ENCODE results near the gene EXOC3L1.

EXOC3L1 gene

GRCh38 chr16:67228905-67229304 is 39.0 kb upstream of the EXOC3L1 start:
- no peak for DNase-seq (ENCODE audit: low read depth in 1 of 2, low spot score in 1 of 2)
- H3K27ac ChIP-seq (replicated peaks), result no peak overlapping the region
- H3K4me3 ChIP-seq (replicated peaks; ENCODE audit: insufficient read depth, low read length), result no peak overlapping the region
- no peaks in the 10 kb centered on the region for H3K27me3 ChIP-seq (ENCODE audit: insufficient read depth, poor library complexity, severe bottlenecking)
- no peak for TF ChIP-seq SPI1 (IDR thresholded peaks at IDR 0.05; ENCODE audit: borderline replicate concordance, low read depth)
- no peak for TF ChIP-seq GABPA (IDR thresholded peaks at IDR 0.05; ENCODE audit: low read depth)
- no peak for TF ChIP-seq POLR2AphosphoS5 (IDR thresholded peaks at IDR 0.05; ENCODE audit: low read depth)
- TF ChIP-seq REST (IDR thresholded peaks at IDR 0.05; ENCODE audit: insufficient replicate concordance, low read depth), result no peak
- no peak for TF ChIP-seq CTCF (IDR thresholded peaks at IDR 0.05; ENCODE audit: insufficient read depth, low read length)

GRCh38 chr16:67228034-67228785 is 38.3 kb upstream of the EXOC3L1 start:
- H3K4me3 ChIP-seq (replicated peaks; ENCODE audit: insufficient read depth, low read length), result peak overlapping the region; percentile 100
- no peaks in the 10 kb centered on the region for H3K27me3 ChIP-seq (ENCODE audit: insufficient read depth, poor library complexity, severe bottlenecking)
- H3K27ac ChIP-seq (replicated peaks), result no peak overlapping the region
- no peak for DNase-seq (ENCODE audit: low read depth in 1 of 2, low spot score in 1 of 2)
- TF ChIP-seq GABPA (IDR thresholded peaks at IDR 0.05; ENCODE audit: low read depth), result no peak
- no peak for TF ChIP-seq CTCF (IDR thresholded peaks at IDR 0.05; ENCODE audit: insufficient read depth, low read length)
- no peak for TF ChIP-seq SPI1 (IDR thresholded peaks at IDR 0.05; ENCODE audit: borderline replicate concordance, low read depth)
- no peak for TF ChIP-seq POLR2AphosphoS5 (IDR thresholded peaks at IDR 0.05; ENCODE audit: low read depth)
- TF ChIP-seq REST (IDR thresholded peaks at IDR 0.05; ENCODE audit: insufficient replicate concordance, low read depth), result no peak

GRCh38 chr16:67227567-67227921 is 37.6 kb upstream of the EXOC3L1 start:
- DNase-seq (ENCODE audit: low read depth in 1 of 2, low spot score in 1 of 2), result no peak
- Histone ChIP-seq H3K27ac (replicated peaks) (peak overlapping the region; percentile 49), H3K4me3 (replicated peaks; ENCODE audit: insufficient read depth, low read length) (peak overlapping the region; percentile 100)

More at GRCh38 chr16:67227567-67227921, 37.6 kb upstream of the EXOC3L1 start:
- no peaks in the 10 kb centered on the region for H3K27me3 ChIP-seq (ENCODE audit: insufficient read depth, poor library complexity, severe bottlenecking)
- no peak for TF ChIP-seq CTCF (IDR thresholded peaks at IDR 0.05; ENCODE audit: insufficient read depth, low read length)
- TF ChIP-seq POLR2AphosphoS5 (IDR thresholded peaks at IDR 0.05; ENCODE audit: low read depth), result no peak
- no peak for TF ChIP-seq GABPA (IDR thresholded peaks at IDR 0.05; ENCODE audit: low read depth)
- TF ChIP-seq SPI1 (IDR thresholded peaks at IDR 0.05; ENCODE audit: borderline replicate concordance, low read depth), result no peak
- no peak for TF ChIP-seq REST (IDR thresholded peaks at IDR 0.05; ENCODE audit: insufficient replicate concordance, low read depth)

Measured in HL-60 (cell line).